OCI-LY1 (cell line): Measurements from ENCODE around the gene HOXC6.

ENCODE experiments used
- CTCF ChIP-seq: fragments of 200-600 bp; sonication (generic), shearing (Covaris generic); IDR thresholded peaks from 2 replicates; pipeline ENCODE4 v1.5.1; 2017; ENCODE audit warnings: mild to moderate bottlenecking, antibody characterized with exemption, low read length, moderate library complexity, mixed read lengths
- EZH2 ChIP-seq: fragments of 200-600 bp; sonication (generic), shearing (Covaris generic); IDR thresholded peaks from 2 replicates; pipeline ENCODE4 v1.8.0; 2017; ENCODE audit warnings: borderline replicate concordance, mixed run types, mild to moderate bottlenecking, antibody characterized with exemption, low read length, moderate library complexity, mixed read lengths

- TF ChIP-seq CTCF (no peak), EZH2 (no peak)
Measured at GRCh38 chr12:54074308-54074707, 46.1 kb downstream of the HOXC6 start.
